Smooth muscle cell (in vitro differentiated cells): ENCODE results near the gene GRM6. TPM values are rescaled to one million over a fixed set of nuclear protein-coding genes. Genes with fewer than 3 reads are reported as not detected.

Source experiments
- DNase-seq: peaks from one replicate; lab custom pipeline; 2025; ENCODE audit not compliant: unreplicated experiment; lab: John Stamatoyannopoulos, UW
- H2AFZ ChIP-seq: fragments of 200-600 bp; sonication (generic); 2 replicates; pipeline ENCODE4 v1.6.0; 2016; ENCODE audit warnings: antibody characterized with exemption, low read depth, mild to moderate bottlenecking
- H3F3A ChIP-seq: fragments of 200-600 bp; sonication (generic); 2 replicates; pipeline ENCODE4 v1.6.0; 2017; ENCODE audit warnings: antibody characterized with exemption, low read depth
- H3K27ac ChIP-seq: fragments of 200-600 bp; sonication (generic); 2 replicates; pipeline ENCODE4 v1.5.1; 2016; ENCODE audit warnings: low read depth, mild to moderate bottlenecking
- H3K27me3 ChIP-seq: fragments of 200-600 bp; sonication (generic); 2 replicates; pipeline ENCODE4 v1.6.1; 2016; ENCODE audit warnings: low read depth, mild to moderate bottlenecking
- H3K36me3 ChIP-seq: fragments of 200-600 bp; sonication (generic); 2 replicates; pipeline ENCODE4 v1.5.1; 2016; ENCODE audit warnings: low read depth
- H3K4me1 ChIP-seq: fragments of 200-600 bp; sonication (generic); 2 replicates; pipeline ENCODE4 v1.5.1; 2016; ENCODE audit warnings: low read depth
- H3K4me2 ChIP-seq: fragments of 200-600 bp; sonication (generic); 2 replicates; pipeline ENCODE4 v1.6.0; 2016; ENCODE audit warnings: mild to moderate bottlenecking
- H3K4me3 ChIP-seq: fragments of 200-600 bp; sonication (generic); 2 replicates; pipeline ENCODE4 v1.5.1; 2016; ENCODE audit warnings: mild to moderate bottlenecking
- H3K79me2 ChIP-seq: fragments of 200-600 bp; sonication (generic); 2 replicates; pipeline ENCODE4 v1.6.0; 2016; ENCODE audit warnings: low read depth, mild to moderate bottlenecking
- H3K9ac ChIP-seq: fragments of 200-600 bp; sonication (generic); 2 replicates; pipeline ENCODE4 v1.6.0; 2016; ENCODE audit warnings: low read depth
- H3K9me3 ChIP-seq: fragments of 200-600 bp; sonication (generic); replicated peaks from 2 replicates; pipeline ENCODE4 v1.5.1; 2016; ENCODE audit warnings: low read depth
- H4K20me1 ChIP-seq: fragments of 200-600 bp; sonication (generic); 2 replicates; pipeline ENCODE4 v1.6.0; 2016; ENCODE audit warnings: low read depth
- WGBS: methylation state at CpG from one replicate; pipeline ENCODE4 v1.1.7; 2016; ENCODE audit warnings: low lambda C conversion rate; 5-methylcytosine and 5-hydroxymethylcytosine counted together
- polyA plus RNA-seq: library from polyadenylated mRNA; unstranded; fragments of >200 nt; fragmentation: Nextera tagmentation; extraction: Ambion mirVana; gene quantifications from 2 replicates; pipeline ENCODE4 v1.2.1, GENCODE V29; 2016
- total RNA-seq: library from RNA; depleted of rRNA; stranded (reverse); fragments of >200 nt; gene quantifications from 2 replicates; pipeline ENCODE4 v1.2.3, GENCODE V29; 2014
- TF ChIP-seq, protein P1 (sequence below): fragments of 200-600 bp; sonication (generic); IDR thresholded peaks from 2 replicates; pipeline ENCODE4 v1.5.1; 2017; ENCODE audit warnings: borderline replicate concordance, mild to moderate bottlenecking, antibody characterized with exemption; ENCODE audit not compliant: insufficient read depth, poor library complexity, severe bottlenecking

GRM6 gene
- total and polyA plus RNA-seq, 2 experiments from 2014 or later: not detected

DNA sequence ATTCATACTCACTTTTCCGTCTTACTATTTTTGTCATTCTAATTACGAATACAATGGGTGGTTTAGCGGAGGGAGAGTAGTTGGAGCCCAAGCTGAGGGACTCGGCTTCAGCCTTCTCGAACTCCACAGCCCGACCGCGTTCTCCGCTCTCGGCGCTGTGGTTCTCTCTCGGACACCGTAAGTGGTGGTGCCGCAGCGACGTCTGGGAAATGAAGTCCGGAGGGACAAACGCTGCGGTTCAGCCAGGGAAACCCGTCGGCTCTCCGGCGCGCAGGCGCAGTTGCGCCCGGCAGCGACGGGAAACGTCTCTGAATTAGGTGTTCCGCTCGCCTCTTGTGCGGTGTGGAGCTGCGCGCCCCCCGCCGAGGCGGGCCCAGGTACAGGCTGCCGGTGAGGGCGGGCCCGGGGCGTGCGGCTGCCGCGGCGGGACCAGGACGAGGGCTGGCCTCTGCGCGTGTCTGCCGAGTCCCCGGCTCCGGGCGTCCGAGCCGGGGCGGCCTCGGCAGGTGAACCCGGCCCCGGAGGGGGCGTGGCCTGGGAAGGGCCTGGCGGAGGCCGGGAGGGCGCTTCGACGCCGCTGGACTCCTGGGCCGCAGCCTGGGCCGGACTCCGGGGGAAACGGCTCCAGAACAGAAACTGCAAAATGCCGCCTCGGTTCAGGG, 28.5 kb upstream of the GRM6 start, which contains the start of gene ZNF879:
Gene ZNF879, plus strand, starts transcription at position 277 of the 662 bp plus-strand sequence. CDS start 1,201 bp downstream, outside the sequence.
- H4K20me1 ChIP-seq: no peaks in the 10 kb centered on the region
- no peaks in the 10 kb centered on the region for H3K79me2 ChIP-seq
- no peaks in the 10 kb centered on the region for H3F3A ChIP-seq
- peak; percentile 59 for DNase-seq
- peaks cover 4% of the 10 kb centered on the region for H3K9me3 ChIP-seq
- H3K4me3 ChIP-seq: peak within 1 kb of the TSS; percentile 88
- H3K27ac ChIP-seq: peak within 1 kb of the TSS; percentile 23
- TF ChIP-seq, protein P1, sequence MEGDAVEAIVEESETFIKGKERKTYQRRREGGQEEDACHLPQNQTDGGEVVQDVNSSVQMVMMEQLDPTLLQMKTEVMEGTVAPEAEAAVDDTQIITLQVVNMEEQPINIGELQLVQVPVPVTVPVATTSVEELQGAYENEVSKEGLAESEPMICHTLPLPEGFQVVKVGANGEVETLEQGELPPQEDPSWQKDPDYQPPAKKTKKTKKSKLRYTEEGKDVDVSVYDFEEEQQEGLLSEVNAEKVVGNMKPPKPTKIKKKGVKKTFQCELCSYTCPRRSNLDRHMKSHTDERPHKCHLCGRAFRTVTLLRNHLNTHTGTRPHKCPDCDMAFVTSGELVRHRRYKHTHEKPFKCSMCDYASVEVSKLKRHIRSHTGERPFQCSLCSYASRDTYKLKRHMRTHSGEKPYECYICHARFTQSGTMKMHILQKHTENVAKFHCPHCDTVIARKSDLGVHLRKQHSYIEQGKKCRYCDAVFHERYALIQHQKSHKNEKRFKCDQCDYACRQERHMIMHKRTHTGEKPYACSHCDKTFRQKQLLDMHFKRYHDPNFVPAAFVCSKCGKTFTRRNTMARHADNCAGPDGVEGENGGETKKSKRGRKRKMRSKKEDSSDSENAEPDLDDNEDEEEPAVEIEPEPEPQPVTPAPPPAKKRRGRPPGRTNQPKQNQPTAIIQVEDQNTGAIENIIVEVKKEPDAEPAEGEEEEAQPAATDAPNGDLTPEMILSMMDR: no peak
- H3K4me1 ChIP-seq: no peaks in the 10 kb centered on the region
- peak within 1 kb of the TSS; percentile 99 for H2AFZ ChIP-seq
- H3K4me2 ChIP-seq: peak within 1 kb of the TSS; percentile 95
- H3K9ac ChIP-seq: peak within 1 kb of the TSS; percentile 61
- peaks cover 14% of the 10 kb centered on the region for H3K36me3 ChIP-seq
- WGBS: under 1% methylated on average over 70 of the region's 72 CpGs
- H3K27me3 ChIP-seq: no peaks in the 10 kb centered on the region

DNA sequence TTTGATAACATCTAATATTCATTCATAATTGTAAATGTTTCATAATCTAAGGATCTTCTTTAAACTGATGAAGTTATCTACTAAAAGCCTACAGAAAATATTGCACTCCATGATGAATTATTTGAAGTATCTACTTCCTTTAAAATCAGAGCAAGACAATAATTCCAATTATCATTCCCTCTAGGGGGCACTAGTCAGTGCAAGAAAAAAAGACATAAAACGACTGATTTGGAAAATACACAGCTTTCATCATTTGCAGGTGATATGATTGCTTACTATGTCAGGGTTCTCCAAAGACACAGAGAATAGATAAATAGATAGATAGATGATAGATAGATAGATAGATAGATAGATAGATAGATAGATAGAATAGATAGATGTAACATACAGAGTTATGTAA, 13.5 kb upstream of the GRM6 start:
- 30% methylated on average over 1 of the region's 1 CpG for WGBS

DNA sequence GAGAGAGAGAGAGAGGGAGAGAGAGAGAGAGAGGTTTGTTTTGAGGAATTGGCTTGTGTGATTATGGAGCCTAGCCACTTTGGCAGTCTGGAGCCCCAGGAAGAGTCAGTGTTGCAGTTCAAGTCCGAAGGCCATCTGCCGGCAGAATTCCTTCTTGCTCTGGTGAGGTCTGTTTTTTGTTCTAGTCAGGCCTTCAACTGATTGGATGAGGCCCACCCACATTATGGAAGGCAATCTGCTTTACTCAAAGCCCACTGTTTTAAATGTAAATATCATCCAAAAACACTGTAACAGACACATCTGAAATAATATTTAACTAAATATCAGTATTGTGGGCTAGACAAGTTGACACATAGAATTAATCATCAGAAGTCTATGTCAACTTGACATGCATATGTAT, 11.4 kb upstream of the GRM6 start:
- Histone ChIP-seq H3K4me1 (no peaks in the 10 kb centered on the region), H3K9me3 (no peaks in the 10 kb centered on the region), H3K79me2 (no peaks in the 10 kb centered on the region), H3K9ac (no peak overlapping the region), H2AFZ (no peak overlapping the region), H3K4me2 (no peak overlapping the region), H3K4me3 (no peak overlapping the region), H3K27ac (no peak overlapping the region), H4K20me1 (no peaks in the 10 kb centered on the region), H3K36me3 (no peaks in the 10 kb centered on the region), H3F3A (no peaks in the 10 kb centered on the region), H3K27me3 (no peaks in the 10 kb centered on the region)
- no peak for DNase-seq
- WGBS: 100% methylated on average over 2 of the region's 2 CpGs
- TF ChIP-seq, protein P1: no peak

More for the DNA sequence above, 13.5 kb upstream of the GRM6 start:
- H3K4me3 ChIP-seq: no peak overlapping the region
- no peaks in the 10 kb centered on the region for H4K20me1 ChIP-seq
- no peaks in the 10 kb centered on the region for H3K36me3 ChIP-seq
- no peaks in the 10 kb centered on the region for H3K9me3 ChIP-seq
- no peaks in the 10 kb centered on the region for H3F3A ChIP-seq
- no peak overlapping the region for H2AFZ ChIP-seq
- TF ChIP-seq, protein P1: no peak
- H3K79me2 ChIP-seq: no peaks in the 10 kb centered on the region
- no peak overlapping the region for H3K4me2 ChIP-seq
- DNase-seq: no peak
- no peaks in the 10 kb centered on the region for H3K27me3 ChIP-seq
- H3K9ac ChIP-seq: no peak overlapping the region
- H3K27ac ChIP-seq: no peak overlapping the region
- no peaks in the 10 kb centered on the region for H3K4me1 ChIP-seq

DNA sequence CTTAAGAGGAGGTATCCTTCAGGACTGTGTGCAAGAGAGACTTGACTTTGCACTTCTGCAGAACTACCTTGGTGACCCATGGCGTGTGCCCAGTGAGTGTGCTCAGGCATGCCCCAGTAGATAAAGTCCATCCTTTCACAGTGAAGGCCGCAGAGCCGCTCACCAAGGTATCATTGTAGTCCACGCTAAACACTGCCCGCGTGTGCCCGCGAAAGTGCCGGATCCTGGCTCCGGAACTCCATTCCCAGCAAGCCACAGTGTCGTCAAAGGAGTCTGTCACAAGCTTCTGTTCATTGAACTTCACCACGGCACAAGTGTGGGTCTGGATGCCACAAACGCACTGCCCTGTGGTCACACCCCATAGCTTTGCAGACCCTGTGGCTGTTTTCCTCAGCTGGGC, 3.3 kb upstream of the GRM6 start:
- H3K4me3 ChIP-seq: no peak overlapping the region
- H3K4me2 ChIP-seq: no peak overlapping the region
- no peaks in the 10 kb centered on the region for H3F3A ChIP-seq
- no peak overlapping the region for H3K9ac ChIP-seq
- no peaks in the 10 kb centered on the region for H3K9me3 ChIP-seq
- H2AFZ ChIP-seq: no peak overlapping the region
- H3K4me1 ChIP-seq: no peaks in the 10 kb centered on the region
- H3K36me3 ChIP-seq: no peaks in the 10 kb centered on the region
- peaks cover 14% of the 10 kb centered on the region for H3K27me3 ChIP-seq
- no peaks in the 10 kb centered on the region for H3K79me2 ChIP-seq
- H3K27ac ChIP-seq: no peak overlapping the region
- no peaks in the 10 kb centered on the region for H4K20me1 ChIP-seq
- WGBS: 95% methylated on average over 13 of the region's 13 CpGs
- TF ChIP-seq, protein P1: no peak
- no peak for DNase-seq
